HepG2 (cell line): ENCODE measurements around the gene DEGS1. TPM values are rescaled to one million over a fixed set of nuclear protein-coding genes. Genes with fewer than 3 reads are reported as not detected.

ENCODE experiments used
- CREB1 ChIP-seq, 2 experiments: fragments of 450-650 bp in 1 of 2; IDR thresholded peaks; 2 replicates each; pipeline ENCODE4 v1.6.1; 2016 to 2017; ENCODE audit warnings: control low read depth in 1 of 2, mild to moderate bottlenecking in 1 of 2, missing compliant biosample characterization in 1 of 2, missing genetic modification characterization in 1 of 2
- DMAP1 ChIP-seq: IDR thresholded peaks from 2 replicates; pipeline ENCODE4 v1.6.1; 2016
- FIP1L1 ChIP-seq: fragments of 200-400 bp; formaldehyde crosslinking; IDR thresholded peaks from 2 replicates; pipeline ENCODE4 v1.6.1; 2018; ENCODE audit warnings: low read depth, mild to moderate bottlenecking, low read length, moderate library complexity, borderline replicate concordance; ENCODE audit not compliant: insufficient read depth
- GATAD2A ChIP-seq: IDR thresholded peaks from 2 replicates; pipeline ENCODE4 v1.6.1; 2016
- GFI1 ChIP-seq: sonication (generic); formaldehyde crosslinking; IDR thresholded peaks from 2 replicates; pipeline ENCODE4 v1.5.0; 2020; ENCODE audit warnings: missing genetic modification reagents, mild to moderate bottlenecking, borderline replicate concordance
- HDAC2 ChIP-seq: sonication (generic); formaldehyde crosslinking; IDR thresholded peaks from 2 replicates; pipeline ENCODE4 v1.4.0; 2020; ENCODE audit warnings: missing genetic modification reagents
- HNF1A ChIP-seq, 2 experiments: sonication (generic) in 1 of 2; formaldehyde crosslinking in 1 of 2; IDR thresholded peaks; 2 replicates each; pipeline versions ENCODE4 v1.4.0 to v1.6.1; 2016 to 2020; ENCODE audit warnings: borderline replicate concordance in 1 of 2, low read depth in 1 of 2, mild to moderate bottlenecking in 1 of 2, missing genetic modification reagents in 1 of 2
- LBX2 ChIP-seq: sonication (generic); formaldehyde crosslinking; IDR thresholded peaks from 2 replicates; pipeline ENCODE4 v1.5.0; 2020; ENCODE audit warnings: missing genetic modification reagents, mild to moderate bottlenecking, borderline replicate concordance
- MLLT10 ChIP-seq: sonication (generic); formaldehyde crosslinking; IDR thresholded peaks from 2 replicates; pipeline ENCODE4 v1.4.0; 2020; ENCODE audit warnings: missing genetic modification reagents
- NBN ChIP-seq: fragments of 450-650 bp; conservative IDR thresholded peaks from 2 replicates; pipeline ENCODE4 v1.6.1; 2017
- RFX1 ChIP-seq: fragments of 450-650 bp; IDR thresholded peaks from 2 replicates; pipeline ENCODE4 v1.6.1; 2017
- RFX5 ChIP-seq: IDR thresholded peaks from 2 replicates; pipeline ENCODE4 v1.6.1; 2011; ENCODE audit warnings: low read depth, low read length, improper control_type of control experiment
- SKI ChIP-seq: fragments of 450-650 bp; IDR thresholded peaks from one replicate; pipeline ENCODE4 v1.6.1; 2018; ENCODE audit warnings: mild to moderate bottlenecking; ENCODE audit not compliant: partially characterized antibody
- SNAPC2 ChIP-seq: sonication (generic); formaldehyde crosslinking; IDR thresholded peaks from 2 replicates; pipeline ENCODE4 v1.8.1; 2022; ENCODE audit warnings: mild to moderate bottlenecking, missing genetic modification reagents
- SP4 ChIP-seq: sonication (generic); formaldehyde crosslinking; IDR thresholded peaks from 2 replicates; pipeline ENCODE4 v1.8.1; 2023; ENCODE audit warnings: mild to moderate bottlenecking, missing genetic modification reagents
- TOE1 ChIP-seq: sonication (generic); formaldehyde crosslinking; IDR thresholded peaks from 2 replicates; pipeline ENCODE4 v1.4.0; 2020; ENCODE audit warnings: mild to moderate bottlenecking, missing genetic modification reagents
- ZBTB25 ChIP-seq: IDR thresholded peaks from 2 replicates; pipeline ENCODE4 v1.6.1; 2018; ENCODE audit warnings: missing genetic modification reagents
- ZNF10 ChIP-seq: sonication (generic); formaldehyde crosslinking; IDR thresholded peaks from 2 replicates; pipeline ENCODE4 v1.4.0; 2020; ENCODE audit warnings: mild to moderate bottlenecking, low read depth, missing genetic modification reagents, borderline replicate concordance
- ZNF256 ChIP-seq: sonication (generic); formaldehyde crosslinking; conservative IDR thresholded peaks from 2 replicates; pipeline ENCODE4 v1.4.0; 2020; ENCODE audit warnings: missing genetic modification reagents
- ZNF382 ChIP-seq: sonication (generic); formaldehyde crosslinking; IDR thresholded peaks from 2 replicates; pipeline ENCODE4 v1.5.0; 2020; ENCODE audit warnings: missing genetic modification reagents, mild to moderate bottlenecking, borderline replicate concordance
- ZNF547 ChIP-seq: sonication (generic); formaldehyde crosslinking; IDR thresholded peaks from 2 replicates; pipeline ENCODE4 v1.5.1; 2020; ENCODE audit warnings: mild to moderate bottlenecking, missing genetic modification reagents
- ZNF724P ChIP-seq: sonication (generic); formaldehyde crosslinking; IDR thresholded peaks from 2 replicates; pipeline ENCODE4 v1.8.0; 2022; ENCODE audit warnings: missing genetic modification reagents, borderline replicate concordance
- ZNF883 ChIP-seq: sonication (generic); formaldehyde crosslinking; IDR thresholded peaks from 2 replicates; pipeline ENCODE4 v1.5.1; 2020; ENCODE audit warnings: mild to moderate bottlenecking, missing genetic modification reagents; ENCODE audit errors: not compliant biosample characterization
- polyA plus RNA-seq, 8 experiments: library from polyadenylated mRNA; depleted of rRNA in 3 of 8; stranded (reverse) in 7 of 8; unstranded in 1 of 8; fragments of >200 nt; fragmentation: Illumina TruSeq in 4 of 8; extraction: Trizol in 4 of 8; gene quantifications; 2 replicates each; pipeline versions ENCODE4 v1.2.1 to v1.2.3, GENCODE V29; 2011 to 2016; ENCODE audit warnings: low read depth in 4 of 8, missing spikeins in 1 of 8, mixed read lengths in 1 of 8; ENCODE audit not compliant: insufficient read depth in 1 of 8
- total RNA-seq, 5 experiments: library from RNA; depleted of rRNA; stranded (reverse); fragments of >200 nt; fragmentation: Illumina TruSeq; extraction: Trizol; gene quantifications; 2 replicates each; pipeline ENCODE4 v1.2.3, GENCODE V29; 2016; ENCODE audit warnings: low read depth in 1 of 5
- TF ChIP-seq, protein P1 (sequence below): sonication (generic); formaldehyde crosslinking; IDR thresholded peaks from 2 replicates; pipeline ENCODE4 v1.5.0; 2020; ENCODE audit warnings: missing genetic modification reagents, mild to moderate bottlenecking, borderline replicate concordance

Gene DEGS1
- total and polyA plus RNA-seq, 2 of the 13 experiments (the other 11 are each of a cell fraction or from before 2014, with no cell fraction given): 18.1 to 35.9 TPM

DNA sequence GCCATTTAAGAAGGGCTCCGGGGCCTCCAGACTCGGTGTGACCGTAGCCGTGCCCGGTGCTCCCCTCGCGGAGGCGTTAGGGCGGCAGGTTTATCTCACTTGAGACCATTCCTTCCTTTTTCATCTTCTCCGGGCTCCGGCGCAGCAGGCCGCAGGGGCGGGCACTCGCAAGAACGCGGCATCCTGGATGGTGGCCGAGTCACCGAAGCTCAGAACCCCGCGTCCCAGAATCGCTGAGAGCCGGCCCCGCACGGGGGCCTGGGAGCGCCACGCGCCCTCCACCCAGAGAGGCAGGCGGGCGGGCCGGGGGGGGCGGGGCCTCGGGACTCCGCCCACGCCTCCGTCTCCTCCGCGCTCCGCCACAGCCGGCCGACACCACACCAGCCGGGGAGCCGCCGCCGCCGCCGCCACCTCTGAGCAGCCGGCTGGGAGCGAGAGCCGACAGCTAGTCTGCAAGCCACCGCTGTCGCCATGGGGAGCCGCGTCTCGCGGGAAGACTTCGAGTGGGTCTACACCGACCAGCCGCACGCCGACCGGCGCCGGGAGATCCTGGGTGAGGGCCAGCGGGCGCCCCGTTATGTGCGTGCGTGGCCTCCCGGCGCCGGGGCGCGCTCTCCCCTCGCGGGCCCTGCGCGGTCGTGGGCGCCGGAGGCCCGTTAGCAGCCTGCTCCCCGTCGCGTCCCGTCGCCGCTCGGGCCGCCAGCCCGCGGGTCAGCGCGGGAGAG, at the start of gene DEGS1 (continued):
- no peak for TF ChIP-seq SNAPC2 (CRISPR knock-in tag)
- no peak for TF ChIP-seq ZNF256
- 0 out of 2 replicates have a peak, but pooled peaks have one; percentile 16 for TF ChIP-seq GFI1 (CRISPR knock-in tag)
- TF ChIP-seq ZNF883: no peak
- TF ChIP-seq, protein P1, sequence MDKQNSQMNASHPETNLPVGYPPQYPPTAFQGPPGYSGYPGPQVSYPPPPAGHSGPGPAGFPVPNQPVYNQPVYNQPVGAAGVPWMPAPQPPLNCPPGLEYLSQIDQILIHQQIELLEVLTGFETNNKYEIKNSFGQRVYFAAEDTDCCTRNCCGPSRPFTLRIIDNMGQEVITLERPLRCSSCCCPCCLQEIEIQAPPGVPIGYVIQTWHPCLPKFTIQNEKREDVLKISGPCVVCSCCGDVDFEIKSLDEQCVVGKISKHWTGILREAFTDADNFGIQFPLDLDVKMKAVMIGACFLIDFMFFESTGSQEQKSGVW (CRISPR knock-in tag): no peak
- no peak for TF ChIP-seq LBX2
- TF ChIP-seq ZNF724P (CRISPR knock-in tag): peak; percentile 52; the same call in 1 of the 2 replicates
- peak; percentile 54 for TF ChIP-seq SP4
- TF ChIP-seq DMAP1 (CRISPR knock-in tag): peak; percentile 55
- TF ChIP-seq ZNF382 (CRISPR knock-in tag): no peak
- no peak; the same call in 1 of the 2 replicates for TF ChIP-seq ZBTB25 (CRISPR knock-in tag)
- no peak for TF ChIP-seq NBN
- no peak for TF ChIP-seq FIP1L1
- TF ChIP-seq TOE1 (CRISPR knock-in tag): peak; percentile 50
- no peak; the same call in 1 of the 2 replicates for TF ChIP-seq ZNF10 (CRISPR knock-in tag)
- peak; percentile 44; the same call in 1 of the 2 replicates for TF ChIP-seq GATAD2A
- TF ChIP-seq ZNF547 (CRISPR knock-in tag): 0 out of 2 replicates have a peak, but pooled peaks have one; percentile 48
- TF ChIP-seq HNF1A (IDR thresholded peaks at IDR 0.05; ENCODE audit: low read depth): no peak
- no peak for TF ChIP-seq HNF1A (CRISPR knock-in tag; IDR thresholded peaks at IDR 0.05; ENCODE audit: borderline replicate concordance)
- TF ChIP-seq MLLT10 (CRISPR knock-in tag): no peak
- TF ChIP-seq RFX1: no peak
- no peak for TF ChIP-seq CREB1 (IDR thresholded peaks at IDR 0.05)
- no peak for TF ChIP-seq CREB1 (CRISPR knock-in tag; IDR thresholded peaks at IDR 0.05)
- no peak; the same call in 1 of the 2 replicates for TF ChIP-seq RFX5
- TF ChIP-seq SKI: peak; percentile 80
- no peak for TF ChIP-seq HDAC2
